HG03095 (cell line): ENCODE results near the gene LIPM.
"Not testable (repeated sequence)": the region's sequence is repeated elsewhere in the genome, so short reads cannot be mapped to it uniquely, and the experiment has no call there.

Experiments used
- ATAC-seq: cut with Tn5 transposase; IDR thresholded peaks from one replicate; pipeline ENCODE4 v1.9.1; 2021; ENCODE audit warnings: moderate library complexity; ENCODE audit not compliant: unreplicated experiment

Gene LIPM

DNA sequence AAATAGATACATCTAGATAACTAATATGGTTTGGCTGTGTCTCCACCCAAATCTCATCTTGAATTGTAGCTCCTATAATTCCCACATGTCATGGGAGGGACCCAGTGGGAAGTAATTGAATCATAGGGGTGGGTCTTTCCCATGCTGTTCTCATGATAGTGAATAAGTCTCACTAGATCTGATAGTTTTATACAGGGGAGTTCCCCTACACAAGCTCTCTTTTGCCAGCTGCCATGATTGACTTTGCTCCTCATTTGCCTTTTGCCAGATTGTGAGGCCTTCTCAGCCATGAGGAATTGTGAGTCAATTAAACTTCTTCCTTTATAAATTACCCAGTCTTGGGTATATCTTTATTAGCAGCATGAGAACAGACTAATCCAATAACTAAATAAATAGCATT, 35.1 kb downstream of the LIPM start:
- not testable (repeated sequence) for ATAC-seq

DNA sequence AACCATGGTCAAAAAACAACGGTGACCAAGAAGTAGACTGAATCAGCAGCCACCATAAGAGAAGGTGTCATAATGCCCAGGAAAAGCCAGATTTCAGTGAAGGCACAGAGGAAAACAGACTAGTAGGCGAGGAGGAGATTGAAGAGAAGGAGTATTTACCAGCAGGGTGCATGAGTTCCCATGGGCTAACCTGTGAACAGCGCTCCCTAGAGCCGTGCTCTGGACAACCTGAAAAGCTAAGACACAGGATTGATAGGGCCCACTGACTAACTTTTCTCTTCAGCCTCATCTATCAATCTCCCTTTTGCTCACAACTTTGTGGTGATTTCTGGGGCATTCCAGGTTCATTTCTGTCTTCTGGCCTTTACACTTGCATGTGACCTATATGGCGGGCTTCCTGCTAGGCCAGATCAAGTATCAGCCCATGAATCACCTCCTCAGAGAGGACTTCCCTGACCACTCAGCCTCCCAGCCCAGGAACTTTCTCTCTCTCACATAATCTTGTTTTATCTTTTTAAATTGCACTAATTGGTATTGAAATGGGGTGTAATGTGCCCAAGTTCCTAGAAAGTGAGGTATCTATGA, 36.3 kb downstream of the LIPM start:
- ATAC-seq, result no peak

DNA sequence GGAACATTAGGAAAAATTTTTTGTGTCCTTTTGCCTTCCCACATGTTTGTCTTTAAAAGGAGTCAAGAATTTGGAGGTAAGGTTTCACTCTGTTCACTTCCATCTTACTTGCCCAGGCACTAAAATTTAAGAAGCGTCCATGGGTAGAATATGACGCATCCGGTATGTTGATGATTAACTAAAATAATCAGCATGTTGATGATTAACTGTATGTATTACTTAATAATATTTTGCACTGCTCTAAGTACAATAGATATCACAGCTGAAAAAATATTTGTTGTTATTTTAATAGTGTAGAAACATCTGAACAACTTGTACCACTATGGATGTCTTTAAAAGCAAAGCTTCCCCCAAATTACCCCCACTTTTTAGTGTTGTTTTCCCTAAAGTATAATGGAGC, 37.6 kb downstream of the LIPM start:
- no peak for ATAC-seq

DNA sequence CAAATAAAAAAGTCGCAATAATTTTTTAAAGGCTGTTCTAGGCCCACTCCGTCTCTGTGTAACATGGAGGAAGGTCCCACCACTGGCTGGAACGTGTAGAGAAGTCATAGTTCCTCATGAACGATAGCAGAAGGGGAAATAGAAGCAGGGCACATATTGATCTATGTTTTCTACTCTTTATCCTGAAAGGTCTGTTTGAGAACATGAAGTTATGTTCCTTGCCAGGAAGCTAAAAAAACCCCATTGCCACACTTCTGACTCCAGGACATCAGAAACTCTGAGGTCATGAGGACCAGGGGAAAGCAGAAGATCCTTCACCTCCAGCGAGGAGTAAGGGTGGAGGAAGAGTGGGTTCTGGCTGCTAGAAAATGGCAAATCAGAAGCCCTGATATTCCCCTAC, 38.4 kb downstream of the LIPM start:
- no peak for ATAC-seq

DNA sequence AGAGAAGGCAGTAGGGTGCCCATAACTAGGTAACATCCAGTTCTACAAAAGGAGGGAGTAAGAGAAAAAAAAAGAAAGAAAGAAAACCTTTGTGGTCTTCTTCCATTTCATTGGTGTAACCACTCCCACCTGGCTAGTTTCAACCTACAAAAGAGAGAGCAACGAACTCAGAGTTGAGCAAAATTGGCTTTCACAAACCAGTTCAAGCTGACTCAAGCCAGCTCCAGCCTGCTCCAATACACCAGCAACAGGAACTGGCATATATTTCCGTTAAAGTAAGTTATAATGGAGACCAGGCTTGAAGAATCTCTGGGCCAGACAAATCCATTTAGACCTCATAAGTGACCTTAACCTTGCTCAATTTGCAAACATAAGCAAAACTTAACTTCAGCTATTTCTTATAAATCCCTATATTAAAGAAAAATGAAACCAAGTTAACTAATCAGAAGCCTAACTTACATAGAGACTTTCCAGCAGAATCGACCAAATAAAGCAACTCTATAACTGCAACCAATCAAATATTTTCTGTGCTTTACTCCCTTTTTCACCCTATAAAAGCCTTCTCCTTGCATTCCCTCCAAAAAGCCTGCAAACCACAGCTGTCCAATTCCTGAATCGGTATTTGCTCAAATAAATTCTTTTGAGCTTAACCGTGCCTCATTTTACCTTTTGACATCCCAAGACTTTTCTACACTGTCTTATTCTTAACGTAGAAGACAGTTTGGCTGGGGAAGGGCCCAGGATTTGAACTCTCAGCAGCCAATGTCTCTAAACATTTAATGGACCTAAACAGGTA, 39.0 kb downstream of the LIPM start:
- ATAC-seq, result no peak

DNA sequence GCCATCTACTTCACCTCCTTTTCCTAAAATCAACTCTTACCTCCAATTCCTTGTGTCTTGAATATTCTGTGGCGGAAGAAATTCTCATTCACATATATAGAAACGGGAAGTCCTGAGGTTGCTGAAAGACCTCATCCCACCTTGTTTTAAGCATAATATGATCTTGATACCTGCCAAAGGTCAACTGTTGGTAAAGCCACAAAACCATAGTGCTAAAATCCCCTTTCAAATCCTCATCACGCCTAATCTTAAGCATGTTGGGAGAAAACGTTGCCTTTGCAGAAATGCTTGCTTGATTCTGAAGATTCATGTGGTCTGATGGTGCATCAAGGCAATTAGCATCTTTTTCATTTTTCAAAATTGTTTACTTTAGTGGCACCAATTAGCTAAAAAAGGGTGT, 40.6 kb downstream of the LIPM start:
- no peak for ATAC-seq

DNA sequence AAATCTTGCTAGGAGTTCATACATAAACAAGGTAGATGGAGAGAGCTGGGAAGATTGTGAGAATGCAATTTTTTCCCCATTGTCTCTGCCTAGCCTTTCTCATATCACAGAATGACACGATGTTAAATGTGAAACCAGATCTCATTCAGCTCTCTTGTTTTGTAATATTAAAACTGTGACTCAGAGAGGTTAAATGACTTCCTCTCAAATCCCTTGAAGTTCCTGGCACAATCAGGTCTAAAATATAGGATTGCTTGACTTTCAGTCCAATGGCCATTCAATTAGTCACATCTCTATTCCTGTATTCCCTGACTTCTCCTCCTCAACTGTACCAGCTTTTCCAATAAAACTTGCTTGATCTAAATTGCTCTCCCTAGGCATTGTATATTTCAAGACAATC, 46.0 kb downstream of the LIPM start:
- ATAC-seq, result no peak

DNA sequence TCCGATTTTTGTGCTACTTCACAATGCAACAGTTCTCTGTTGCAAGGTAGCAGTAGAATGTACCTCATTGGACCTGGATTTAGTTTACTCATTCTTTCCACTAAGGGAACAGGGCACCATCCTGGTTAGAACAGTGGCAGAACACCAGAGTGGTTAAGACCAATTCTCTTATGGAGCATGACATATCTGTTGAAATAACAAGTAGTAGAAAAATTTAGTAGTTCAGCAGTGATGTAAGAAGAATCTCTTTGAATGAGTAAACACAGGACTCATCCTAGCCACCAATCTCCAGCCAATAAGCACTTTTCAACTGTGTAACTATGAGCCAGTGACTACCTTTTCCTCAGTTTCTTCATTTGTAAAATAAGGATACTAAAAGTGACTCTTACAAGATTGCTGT, 46.7 kb downstream of the LIPM start:
- no peak for ATAC-seq

DNA sequence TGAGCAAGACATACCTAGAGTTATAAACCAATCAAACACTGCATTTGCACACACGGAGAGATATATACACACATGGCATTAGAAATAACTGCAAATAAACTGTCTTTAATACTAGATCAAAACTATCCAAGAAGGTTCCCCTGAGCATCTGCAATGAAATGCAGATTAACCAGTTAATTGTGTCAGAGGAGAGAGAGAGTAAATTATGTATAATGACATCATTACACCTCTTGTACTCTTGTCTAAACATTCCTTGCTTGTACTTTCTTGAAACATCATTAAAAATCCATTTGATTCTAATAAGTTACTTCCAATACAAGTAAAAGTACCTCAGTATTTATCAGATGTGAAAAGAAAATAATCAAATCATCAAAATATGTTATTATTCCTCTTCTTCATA, 48.2 kb downstream of the LIPM start:
- ATAC-seq, result no peak

DNA sequence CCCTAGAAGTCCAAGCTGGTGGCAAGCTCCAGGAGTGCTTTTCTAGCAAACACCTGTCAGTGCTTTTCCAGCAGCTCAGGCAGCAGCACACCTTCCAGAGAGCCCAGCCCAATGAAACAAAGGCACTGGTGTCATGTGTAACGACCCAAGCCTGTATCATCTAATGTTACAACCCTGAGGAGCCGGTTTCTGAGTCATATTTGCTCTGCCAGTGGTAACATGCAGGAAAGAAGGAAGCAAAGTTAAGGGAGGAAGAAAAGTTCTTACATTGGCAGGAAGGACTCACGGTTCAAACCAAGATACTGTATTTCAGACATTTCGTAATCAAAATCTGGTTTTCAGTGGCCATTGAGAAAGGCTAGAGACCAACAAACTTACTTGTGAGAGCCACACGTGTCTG, 49.2 kb downstream of the LIPM start, which contains the start of gene ANKRD22:
TSS of gene ANKRD22 (minus strand) at position 139 of the 400 bp plus-strand sequence. CDS start 237 bp downstream, outside the sequence.
- ATAC-seq, result no peak

DNA sequence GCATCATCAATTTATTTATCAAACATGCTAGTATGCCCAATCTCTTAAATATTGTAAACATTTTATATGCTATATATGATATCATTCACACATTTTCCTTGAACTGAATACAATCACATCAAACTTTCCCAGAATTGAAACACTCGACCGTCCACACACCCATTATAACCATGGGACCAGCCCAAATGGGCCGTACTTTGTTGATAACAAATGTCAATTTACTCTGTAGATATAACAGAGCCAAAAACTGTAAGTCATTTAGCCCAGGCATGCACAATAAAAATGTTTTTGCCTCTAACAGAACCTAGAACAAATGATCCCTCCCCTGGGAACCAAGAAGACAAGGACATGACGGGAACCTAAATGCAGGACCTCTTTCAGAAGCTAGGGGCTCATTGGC, 49.8 kb downstream of the LIPM start:
- ATAC-seq, result no peak

DNA sequence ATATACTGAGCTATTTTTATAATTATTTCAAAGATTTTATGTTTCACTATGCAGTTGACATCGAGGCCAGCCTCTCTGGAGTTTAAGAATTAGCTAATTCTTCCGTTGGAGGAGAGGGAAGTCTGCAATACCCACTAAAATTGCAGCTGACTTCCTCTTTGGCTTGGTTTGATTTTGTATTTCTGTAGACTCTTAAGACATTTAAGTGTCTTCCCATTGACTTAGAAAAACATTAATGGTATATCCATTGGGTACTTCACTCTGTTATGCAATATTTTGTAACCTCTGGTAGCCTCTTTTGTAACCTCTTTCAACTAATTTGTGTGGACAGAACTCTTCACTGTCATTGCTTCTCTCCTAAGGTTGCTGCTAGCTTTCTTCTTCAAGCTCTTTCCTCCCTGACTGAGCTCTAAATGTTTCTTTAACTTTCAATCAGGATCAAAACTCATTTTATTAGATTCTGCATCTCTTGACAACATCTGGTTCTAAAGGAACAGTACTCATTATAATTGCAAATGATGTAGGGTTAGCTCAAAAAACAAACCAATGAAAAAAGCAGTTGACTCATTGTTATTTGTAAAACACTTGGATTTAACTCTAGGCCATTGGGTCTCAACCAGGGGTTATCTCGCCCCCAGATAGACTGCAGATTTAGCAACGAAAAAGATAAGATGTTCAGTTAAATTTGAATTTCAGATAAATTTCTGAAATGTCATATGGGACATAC, 50.8 kb downstream of the LIPM start:
- ATAC-seq, result no peak

DNA sequence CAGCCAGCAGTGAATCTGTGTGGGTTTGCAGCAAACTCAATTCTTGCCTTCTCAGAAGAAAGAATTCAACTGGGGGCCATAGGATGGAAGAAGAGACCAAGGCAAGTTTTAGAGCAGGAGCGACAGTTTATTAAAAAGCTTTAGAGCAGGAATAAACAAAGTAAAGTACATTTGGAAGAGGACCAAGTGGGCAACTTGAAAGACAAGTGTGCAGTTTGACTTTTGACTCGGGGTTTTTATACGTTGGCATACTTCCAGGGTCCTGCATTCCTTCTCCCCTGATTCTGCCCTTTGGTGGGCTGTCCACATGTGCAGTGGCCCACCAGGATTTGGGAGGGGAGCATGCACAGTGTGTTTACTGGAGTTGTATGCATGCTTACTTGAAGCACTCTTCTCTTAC, 52.2 kb downstream of the LIPM start:
- ATAC-seq, result no peak

DNA sequence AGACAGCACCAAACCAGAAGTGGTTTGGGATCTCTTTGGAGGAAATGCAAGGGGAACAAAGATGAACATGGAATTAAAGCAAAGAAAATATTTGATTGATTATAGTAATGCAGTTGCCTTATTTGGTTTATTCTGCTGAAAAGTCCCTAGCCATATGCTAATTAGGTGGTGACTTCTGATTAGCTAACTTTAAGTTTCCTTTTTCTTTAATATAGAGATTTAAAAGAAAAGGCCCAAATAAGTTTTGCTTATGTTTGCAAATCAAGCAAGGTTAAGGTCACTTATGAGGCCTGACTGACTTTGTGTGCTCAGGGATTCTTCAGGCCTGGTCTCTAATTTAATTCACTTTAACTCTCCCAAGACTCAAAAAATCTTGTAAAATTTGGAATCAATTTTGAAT, 55.3 kb downstream of the LIPM start:
- ATAC-seq, result no peak

DNA sequence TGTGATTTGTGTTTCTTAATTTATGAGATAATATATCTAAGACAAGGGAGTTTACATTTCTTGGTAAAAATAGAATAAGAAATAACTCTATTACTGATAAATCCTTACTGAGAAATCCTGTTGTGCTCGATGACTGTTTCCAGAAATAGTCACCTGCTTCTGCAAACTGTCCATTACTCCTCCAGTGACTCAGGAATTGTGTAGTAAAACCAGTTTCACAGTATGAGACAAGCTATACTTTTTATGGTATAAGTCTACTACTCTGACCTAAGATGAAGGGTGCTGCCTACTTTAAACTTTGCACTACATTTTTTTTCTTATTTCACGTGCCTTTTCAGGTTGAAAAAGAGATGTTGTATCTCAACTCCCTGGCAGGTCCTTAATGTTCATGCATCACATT, 56.0 kb downstream of the LIPM start:
- ATAC-seq, result no peak

DNA sequence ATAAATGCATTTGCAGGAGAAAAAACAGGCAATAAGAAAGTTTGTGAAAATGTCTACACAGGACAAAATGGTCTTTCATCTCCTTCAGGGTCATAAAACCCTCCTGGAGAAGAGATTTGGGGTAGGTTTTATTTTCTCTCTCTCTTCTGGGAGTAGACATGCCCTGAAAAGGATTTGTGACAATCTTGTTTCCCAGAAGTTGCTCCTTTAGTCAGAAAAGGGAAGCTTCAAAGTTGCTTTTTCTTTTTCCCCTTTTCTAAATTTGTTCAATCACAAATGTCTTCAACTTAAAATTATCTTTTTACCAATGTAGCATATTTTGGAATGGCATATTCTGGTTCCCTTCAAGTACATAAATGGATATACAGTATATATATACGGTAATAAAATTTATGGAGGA, 58.5 kb downstream of the LIPM start:
- ATAC-seq, result no peak

DNA sequence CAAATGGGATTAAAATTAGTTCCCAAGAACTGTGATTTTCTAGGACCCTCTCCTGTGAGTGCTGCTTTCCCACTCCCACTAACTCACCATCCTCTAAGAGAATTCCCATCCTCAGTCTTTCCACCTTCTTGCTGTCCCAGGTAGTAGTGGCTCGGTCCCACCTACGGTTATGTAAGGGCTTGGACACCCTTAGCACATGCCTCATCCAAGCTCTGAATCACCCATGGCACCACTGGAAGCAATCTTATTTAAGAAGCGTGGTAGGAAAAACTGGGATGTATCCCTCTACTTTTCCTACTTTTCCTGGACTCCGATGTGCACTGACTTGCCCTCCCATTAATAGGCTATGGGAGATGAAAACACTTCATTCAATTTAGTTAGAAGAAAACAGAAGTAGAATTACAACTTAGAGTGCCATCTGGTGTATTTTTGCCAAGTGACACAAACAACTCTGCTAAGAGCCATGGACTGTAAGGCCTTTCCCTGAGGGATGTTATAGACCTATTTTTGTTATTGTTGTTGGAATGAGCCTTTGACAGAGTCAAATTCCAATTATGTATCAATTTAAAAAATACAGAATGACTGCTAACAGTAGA, 62.8 kb downstream of the LIPM start:
- no peak for ATAC-seq

DNA sequence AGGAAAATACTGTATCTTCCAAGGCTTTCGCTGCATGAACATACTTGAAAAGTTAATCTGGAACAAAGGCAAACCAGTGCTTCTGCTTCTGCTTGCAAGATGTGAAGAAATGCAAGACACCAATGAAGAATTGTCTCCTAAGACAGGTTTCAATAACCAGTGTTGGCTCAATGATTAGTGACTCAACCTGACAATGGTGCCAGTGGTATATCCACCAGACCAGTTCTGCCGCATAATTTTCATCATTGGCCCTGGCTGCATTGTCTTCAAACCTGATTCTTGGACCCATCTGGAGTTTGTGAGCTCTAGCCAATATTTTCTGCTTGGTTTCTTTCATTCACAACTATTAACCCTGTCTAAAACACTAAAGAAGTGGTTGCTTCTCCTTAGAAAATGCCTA, 63.9 kb downstream of the LIPM start:
- ATAC-seq, result no peak

DNA sequence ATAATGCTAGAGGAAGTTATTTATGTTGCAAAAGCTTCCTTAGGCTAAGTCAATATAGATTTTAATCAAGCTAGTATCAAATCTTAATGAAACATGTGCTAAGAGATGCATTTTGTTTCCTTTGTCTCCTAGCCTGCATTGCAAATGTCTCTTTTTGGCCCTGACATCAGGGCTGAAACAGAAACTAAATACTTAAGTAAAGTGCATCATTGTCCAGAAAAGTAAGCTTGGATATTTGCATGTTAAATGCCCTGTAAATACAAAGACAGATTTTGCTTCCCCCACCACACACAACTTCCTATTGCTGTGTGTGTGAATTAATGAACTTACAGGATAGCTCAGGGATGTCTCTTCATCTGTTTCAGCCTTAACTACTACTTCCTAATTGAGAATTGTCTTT, 67.6 kb downstream of the LIPM start:
- no peak for ATAC-seq
